Hematopoietic multipotent progenitor cell treated with erythropoietin and hydrocortisone succinate and interleukin-3 and kit ligand, for 15 days (in vitro differentiated cells): ENCODE data around the gene TMEM50B.
"Not testable (repeated sequence)": the region's sequence is repeated elsewhere in the genome, so short reads cannot be mapped to it uniquely, and the experiment has no call there.

Source experiments
- DNase-seq: peaks from one replicate; pipeline ENCODE4 v3.0.0-alpha.2; 2015; ENCODE audit warnings: low spot score

Gene TMEM50B

DNA sequence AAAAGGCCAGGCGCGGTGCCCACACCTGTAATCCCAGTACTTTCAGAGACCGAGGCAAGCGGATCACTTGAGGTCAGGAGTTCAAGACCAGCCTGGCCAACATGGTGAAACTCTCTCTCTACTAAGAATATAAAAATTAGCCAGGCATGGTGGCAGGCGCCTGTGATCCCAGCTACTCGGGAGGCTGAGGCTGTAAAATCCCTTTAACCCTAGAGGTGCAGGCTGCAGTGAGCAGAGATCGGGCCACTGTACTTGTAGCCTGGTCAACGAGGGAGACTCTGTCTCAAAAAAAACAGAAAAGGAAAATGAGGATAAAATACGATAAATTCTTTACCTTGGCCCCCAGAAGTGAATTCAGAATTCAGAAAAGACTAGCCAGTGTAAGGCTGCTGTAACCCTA is 1.6 kb downstream of the TMEM50B start:
- no peak for DNase-seq

DNA sequence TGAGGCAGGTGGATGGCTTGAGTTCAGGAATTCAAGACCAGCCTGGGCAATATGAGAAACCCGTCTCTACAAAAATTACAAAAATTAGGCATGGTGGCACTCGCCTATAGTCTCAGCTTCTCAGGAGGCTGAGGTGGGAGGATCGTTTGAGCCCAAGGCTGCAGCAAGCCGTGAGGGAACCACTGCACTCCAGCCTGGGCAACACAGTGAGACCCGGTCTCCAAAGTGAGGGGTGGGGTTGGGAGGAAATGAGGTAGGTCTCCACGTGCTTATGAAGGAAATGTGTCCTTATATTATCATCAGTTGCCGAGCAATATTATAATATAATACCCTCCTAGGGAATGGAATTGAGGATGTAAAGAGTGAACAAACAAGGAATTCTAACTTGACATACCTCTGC is 2.7 kb downstream of the TMEM50B start:
- DNase-seq: no peak

DNA sequence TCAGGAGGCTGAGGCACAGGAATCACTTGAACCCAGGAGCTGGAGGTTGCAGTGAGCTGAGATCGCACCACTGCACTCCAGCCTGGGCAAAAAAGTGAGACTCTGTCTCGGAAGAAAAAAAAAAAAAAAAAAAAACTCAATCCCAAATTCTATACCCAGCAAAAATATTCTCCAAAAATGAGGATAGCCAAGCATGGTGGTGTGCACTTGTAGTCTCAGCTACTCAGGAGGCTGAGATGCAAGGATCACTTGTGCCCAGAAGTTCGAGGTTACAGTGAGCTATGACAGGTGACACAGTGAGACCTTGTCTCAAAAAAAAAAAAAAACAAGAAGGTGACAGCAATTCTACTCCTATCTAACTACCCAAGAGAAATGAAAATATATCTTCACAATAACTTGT is 6.4 kb downstream of the TMEM50B start:
- no peak for DNase-seq

DNA sequence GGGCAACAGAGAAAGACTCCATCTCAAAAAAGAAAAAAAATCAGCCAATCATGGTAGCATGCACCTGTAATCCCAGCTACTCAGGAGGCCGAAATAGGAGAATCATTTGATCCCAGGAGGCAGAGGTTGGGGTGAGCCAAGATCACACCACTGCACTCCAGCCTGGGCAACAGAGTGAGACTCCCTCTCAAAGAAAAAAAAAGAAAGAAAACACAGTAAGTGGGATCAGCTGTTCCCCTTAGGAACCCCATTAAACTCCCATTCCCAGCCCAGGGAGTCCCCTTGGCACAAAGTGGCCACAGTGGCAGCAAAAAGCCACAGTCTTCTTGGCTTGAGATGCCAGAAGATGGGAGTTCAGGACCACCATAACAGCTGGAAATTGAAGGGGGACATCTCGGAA is 9.1 kb downstream of the TMEM50B start:
- no peak for DNase-seq

DNA sequence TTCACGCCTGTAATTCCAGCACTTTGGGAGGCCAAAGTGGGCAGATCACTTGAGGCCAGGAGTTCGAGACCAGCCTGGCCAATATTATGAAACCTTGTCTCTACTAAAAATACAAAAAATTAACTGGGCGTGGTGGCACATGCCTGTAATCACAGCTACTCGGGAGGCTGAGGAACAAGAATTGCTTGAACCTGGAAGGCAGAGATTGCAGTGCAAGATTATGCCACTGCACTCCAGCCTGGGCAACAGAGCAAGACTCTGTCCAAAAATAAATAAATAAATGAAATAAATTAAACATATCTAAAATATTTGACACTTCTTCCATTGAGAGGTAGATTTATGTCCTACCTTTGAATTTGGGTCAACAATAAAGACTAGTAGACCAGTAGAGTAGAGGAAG is 10.6 kb downstream of the TMEM50B start:
- DNase-seq: not testable (repeated sequence)

DNA sequence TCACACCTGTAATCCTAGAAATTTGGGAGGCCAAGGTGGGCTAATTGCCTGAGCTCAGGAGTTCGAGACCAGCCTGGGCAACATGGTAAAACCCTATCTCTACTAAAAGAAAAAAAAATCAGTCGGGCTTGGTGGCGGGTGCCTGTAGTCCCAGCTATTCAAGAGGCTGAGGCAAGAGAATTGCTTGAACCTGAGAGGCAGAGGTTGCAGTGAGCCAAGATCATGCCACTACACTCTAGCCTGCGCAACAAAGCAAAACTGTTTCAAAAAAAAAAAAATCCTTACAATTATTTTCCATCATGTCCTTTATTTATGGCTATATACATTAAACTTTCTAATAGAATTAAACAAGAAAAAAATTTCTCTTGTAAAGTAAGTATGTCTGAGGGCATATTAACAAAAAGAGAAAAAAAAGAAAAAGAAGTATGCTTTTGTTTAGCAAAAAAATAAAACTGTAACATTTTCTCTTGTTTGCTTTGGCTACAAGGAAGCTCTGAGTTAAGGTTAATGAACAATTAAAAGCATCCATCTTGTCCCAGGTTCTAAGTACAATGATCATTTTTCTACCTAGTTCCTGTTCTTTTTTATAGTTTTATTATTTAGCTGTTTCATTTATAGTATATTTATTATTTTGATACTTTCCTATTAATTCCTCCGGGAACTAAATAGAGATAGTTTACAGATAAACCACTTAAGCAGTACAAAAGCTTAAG is 18.1 kb downstream of the TMEM50B start:
- DNase-seq: no peak

DNA sequence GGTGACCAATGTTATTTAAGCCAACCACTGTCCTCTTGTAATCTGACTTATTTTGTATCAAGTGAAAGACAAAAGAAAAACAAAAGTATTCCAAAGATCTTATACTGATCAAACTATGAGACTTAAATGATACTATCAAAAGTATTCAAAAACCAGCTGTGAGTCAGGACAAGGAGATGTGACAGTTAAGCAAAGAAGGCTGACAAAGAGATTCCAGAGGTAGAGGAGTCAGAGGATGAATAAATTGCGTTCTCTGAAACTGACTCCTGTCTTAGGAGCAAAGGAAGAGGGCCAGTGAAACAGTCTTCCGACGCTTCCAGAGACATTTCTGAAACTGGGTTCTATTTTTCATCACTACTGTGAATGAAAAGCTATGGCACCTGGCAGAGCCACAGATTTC is 20.9 kb downstream of the TMEM50B start:
- DNase-seq: no peak

DNA sequence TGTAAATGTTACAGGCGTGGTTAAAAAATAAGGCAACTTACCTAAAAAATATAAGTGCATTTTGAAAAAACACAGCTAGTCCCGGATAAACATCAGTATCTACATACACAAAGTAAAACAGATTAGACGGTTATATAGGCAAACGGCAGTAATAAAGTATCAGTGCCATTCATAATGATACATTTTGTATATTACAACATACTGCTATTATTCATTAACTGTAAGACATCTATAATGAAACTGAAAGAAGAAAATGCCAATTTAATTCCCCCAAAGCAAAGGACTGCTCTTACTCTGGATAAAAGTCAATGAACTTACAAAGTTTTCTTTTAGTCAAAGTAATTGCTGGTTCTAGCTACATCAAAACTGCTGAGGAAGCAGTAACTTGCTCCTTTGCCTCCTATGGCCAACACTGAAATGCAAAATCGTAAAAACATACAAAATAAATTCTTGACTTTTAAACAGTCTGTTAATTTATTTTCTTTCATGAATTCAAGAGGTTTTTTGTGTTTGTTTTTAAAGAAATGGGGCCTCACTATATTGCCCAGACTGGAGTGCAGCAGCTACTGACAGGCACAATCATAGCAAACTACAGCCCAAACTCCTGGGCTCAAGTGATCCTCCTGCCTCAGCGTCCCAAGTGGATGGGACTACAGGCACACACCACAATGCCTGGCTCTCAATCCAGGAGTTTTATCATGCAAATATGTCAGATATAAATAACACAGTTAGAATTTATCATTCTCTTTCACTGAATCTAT is 23.9 kb downstream of the TMEM50B start:
- no peak for DNase-seq

DNA sequence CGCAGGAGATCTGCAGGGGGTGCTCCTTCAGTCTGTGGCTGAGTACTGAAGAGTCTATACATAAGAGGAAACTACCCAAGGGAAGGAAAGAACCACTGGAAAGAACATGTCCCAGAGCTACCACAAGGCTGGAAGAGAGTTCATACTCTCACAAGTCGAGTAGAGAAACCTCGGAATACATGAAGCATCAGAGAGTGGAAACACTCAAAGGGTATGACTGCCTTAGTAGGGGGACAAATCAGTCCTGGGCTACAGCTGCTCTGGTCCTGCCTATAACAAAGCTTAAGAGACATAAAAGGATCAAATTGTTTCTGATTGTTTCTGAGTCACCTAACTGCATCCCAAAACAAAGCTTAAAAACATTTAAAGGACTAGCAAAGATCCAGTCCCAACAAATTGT is 27.4 kb downstream of the TMEM50B start:
- no peak for DNase-seq

DNA sequence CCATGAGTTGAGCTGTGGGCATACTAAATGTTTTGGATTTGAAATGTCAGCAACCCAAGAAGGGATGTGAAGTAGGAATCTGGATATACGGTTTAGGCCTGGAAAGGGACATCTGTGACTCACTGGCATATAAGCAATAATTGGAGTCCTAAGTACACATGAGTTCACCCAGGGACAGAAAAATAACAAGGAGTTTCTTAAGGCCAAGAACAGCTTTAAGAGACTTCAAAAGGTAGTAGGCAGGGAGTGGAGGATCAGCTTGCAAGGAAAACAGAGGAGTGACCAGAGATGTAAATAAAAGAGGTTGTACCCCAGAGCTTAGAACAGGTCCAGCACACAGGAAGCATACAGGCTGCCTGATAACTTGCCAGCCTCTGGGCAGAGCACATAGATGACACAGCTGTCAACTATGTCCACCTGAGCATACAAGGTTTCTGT is 28.1 kb downstream of the TMEM50B start:
- no peak for DNase-seq

DNA sequence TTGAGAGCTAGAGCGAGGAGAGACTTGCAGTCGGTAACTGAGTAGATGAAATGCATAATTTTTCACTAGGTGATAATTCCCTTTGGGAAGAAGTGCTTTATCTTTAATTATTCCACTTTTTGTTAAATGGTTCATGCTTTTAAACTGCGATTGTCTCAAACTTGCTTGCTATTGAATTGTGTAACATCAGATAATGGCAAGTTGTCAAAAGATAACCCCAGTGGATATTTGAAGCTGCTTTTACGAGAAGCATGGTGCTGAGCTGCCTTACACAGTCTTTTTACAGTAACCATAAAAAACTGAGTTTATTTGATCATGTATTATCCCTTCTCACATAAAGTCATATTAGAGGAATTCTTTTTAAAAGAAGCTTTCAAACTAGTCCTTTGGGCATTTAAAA is 30.2 kb downstream of the TMEM50B start:
- no peak for DNase-seq

DNA sequence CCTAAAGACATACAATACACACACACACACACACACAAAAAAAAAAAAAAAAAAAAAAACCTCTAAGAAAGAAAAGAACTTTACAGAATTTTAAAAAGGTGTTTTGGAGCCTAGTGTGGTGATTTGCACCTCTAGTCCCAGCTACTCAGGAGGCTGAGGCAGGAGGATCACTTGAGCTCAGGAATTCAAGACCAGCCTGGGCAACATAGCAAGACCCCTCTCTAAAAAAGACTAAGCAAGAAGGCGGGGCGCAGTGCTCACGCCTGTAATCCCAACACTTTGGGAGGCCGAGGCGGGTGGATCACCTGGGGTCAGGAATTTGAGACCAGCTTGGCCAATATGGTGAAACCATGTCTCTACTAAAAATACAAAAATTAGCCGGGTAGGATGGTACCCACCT is 33.2 kb downstream of the TMEM50B start:
- DNase-seq: not testable (repeated sequence)

DNA sequence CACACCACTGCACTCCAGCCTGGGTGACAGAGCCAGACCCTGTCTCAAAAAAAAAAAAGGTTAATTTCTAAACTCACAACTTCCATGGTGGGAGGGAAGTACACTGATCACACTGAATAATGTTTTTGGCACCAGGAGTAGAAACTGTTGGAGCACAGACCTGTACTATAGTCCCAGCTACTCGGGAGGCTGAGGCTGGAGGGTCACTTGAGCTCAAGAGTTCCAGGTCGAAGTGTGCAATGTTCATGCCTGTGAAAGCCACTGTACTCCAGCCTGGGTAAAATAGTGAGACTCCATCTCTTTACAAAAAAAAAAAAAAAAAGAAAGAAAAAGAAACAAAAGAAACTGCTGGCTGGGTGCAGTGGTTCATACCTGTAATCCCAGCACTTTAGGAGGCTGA is 35.3 kb downstream of the TMEM50B start:
- DNase-seq: no peak

DNA sequence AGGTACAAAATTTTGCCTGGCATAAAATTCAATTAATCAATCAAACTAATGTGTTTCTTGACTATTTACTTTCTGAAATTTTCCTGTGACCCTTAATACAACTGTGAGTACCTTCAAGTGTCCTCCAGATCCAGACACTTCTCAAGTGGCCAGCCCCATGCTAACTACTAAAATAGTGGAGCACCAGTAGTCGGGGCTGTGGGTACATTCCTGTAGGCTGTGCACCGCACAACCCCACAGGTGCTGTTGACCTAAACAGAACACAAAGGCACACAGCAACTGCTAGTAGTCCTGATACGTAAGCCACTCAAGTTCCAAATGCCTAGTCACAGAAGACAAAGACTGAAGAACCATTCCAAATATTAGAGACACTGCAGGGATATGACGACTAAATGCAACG is 36.6 kb downstream of the TMEM50B start:
- no peak for DNase-seq

DNA sequence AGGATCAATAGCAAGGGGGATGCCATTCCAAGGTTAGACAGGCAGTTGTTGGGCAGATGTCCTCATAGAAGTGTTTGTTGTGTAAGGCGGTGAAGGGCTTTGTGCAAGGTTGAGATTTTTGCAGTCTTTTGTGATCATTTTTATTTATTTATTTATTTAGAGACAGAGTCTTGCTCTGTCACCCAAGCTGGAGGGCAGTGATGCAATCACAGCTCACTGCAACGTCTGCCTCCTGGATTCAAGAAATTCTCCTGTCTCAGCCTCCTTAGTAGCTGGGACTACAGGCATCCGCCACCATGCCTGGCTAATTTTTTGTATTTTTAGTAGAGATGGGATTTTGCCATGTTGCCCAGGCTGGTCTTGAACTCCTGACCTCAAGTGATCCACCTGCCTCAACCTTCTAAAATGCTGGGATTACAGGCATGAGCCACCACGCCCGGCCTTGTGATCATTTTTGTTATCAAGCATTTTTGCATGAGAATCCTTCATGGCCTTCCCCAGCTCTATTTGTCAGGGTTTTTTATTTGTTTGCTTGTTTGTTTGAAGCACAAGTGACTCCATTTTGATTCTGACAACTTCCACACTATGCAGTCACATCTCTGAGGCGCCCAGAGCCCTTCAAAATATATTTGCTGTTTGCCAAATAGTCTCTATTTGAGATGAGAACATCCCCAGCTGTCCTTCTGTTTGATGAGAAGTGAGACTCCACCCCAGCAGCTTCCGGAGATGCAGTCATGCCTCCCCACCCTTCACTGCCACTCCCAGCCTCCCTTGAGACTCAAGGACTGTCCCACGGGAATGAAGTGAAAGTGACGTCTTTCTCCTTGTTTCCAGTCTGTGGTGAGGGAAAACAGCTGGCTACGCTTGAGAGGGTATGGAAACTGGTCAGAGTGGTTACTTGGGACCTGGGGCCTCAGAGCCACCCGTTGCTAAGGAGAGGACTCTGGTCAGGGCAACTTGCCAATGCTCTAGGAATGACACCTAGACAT is 38.0 kb downstream of the TMEM50B start:
- no peak for DNase-seq

DNA sequence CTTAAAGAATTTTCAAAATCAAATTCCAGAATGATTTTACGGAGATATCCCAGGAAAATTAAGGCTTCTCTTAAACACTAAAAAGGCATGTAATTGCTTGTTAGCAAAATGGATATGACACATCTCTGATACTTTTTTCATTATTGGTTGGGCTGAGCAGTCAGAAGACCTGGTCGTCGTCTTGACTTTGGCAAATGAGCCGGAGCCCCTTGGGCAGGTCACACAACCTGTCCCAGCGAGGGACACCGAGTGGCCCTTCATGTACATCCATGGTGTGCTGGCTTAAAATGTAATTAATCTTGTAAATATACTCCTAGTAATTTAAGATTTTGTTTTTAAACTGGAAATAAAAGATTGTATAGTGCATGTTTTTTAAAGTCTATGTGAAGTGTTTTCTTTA is 42.6 kb downstream of the TMEM50B start:
- no peak for DNase-seq

DNA sequence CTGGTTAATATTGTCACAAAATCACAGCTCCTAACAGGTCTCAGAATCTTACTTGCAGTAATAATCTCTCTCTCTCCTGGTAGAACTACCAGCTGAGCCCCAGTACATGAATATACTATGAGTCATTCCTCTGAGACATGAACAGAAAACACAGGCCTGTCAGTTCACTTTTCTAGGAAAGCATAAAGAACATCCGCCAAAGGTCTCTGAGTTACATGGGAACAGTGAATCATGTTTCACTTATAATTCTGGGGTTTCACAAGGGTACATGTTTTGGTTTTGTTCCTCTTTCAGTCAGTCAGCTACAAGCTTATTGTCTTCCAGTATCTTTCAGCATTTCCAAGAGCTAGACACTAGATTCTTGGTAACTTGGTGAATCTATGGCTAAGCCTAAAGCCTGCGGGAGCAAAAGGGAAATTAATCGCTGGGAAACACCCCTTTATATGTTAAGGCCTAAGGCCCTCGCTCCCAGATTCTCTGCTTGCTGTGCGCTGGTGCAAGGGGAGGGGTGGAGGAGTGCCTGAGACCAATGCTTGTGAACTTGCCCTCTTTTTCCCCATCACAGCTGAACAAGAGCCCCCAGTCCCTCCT is 44.9 kb downstream of the TMEM50B start:
- DNase-seq: no peak

DNA sequence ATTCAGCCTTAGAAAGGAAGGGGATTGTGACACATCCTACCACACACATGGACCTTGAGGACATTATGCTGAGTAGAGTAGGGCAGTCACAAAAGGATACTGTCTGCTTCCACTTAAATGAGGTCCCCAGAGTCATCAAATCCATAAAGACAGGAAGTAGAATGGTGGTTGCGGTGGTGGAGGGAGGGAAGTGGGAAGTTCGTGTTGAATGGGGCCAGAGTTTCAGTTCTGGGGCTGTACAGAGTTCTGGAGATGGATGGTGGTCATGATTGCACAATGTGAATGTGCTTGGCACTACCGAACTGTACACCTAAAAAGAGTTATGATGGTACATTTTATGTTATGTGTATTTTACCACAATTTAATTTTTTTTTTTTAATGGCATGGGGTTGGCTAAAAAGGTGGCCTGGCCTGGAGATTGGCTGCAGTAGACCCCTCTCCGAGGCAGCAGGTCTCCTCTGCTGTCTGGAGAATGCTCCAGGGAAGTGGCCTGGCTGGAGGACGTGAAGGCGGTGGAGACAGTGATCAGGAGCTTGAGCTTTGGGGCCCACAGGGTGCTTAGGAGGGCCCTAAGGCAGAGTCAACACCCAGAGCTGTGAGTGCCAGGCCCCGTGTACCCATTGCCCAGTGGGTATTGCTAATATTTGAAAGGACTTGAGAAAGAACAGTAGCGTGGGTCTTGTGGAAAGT is 46.2 kb downstream of the TMEM50B start:
- DNase-seq: no peak

DNA sequence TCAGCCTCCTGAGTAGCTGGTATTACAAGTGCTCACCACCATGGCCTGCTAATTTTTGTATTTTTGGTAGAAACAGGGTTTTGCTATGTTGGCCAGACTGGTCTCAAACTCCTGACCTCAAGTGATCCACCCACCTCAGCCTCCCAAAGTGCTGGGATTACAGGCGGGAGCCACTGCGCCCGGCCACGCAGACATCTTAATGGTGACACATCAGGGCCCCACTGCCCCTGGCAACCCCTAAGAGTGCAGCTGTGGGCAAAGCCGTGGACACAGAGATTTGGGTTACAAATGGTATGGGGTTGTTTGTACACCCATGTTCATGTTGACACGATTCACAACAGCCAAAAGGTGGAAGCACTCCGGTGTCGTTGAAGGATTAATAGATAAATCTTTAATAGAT is 46.8 kb downstream of the TMEM50B start:
- DNase-seq: no peak

DNA sequence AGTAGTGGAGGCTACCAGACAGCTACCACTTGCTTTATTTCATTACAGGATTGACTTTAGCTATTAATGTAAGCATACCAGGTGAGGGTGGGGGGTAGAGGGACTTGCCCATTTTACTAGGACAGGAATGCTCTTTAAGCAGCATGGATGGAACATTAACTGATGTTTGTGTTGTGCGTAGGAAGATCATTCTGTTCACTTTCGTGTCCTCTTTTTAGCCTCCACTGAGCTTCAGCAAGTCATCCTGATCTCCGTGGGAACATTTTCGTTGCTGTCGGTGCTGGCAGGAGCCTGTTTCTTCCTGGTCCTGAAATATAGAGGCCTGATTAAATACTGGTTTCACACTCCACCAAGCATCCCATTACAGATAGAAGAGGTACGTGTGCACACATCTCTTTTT is 47.3 kb downstream of the TMEM50B start:
- DNase-seq: no peak

DNA sequence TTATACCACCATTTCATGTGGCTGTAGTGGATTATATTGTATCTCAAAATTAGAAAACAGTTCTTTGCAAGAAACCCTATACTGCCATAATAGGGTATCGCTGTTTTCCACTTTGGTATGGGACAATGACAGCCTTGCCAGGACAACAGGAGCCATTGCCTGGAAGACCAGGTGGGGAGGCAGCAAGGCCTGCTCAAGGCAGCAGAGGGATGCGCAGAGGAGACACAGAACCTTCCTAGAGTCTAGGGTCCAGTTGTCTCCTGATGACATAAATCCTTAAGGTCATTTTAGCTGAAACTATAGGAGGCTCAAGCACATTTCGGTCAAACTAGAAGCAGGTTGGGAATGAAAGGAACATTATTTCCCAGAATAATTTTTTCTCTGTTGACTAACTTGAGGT is 48.9 kb downstream of the TMEM50B start:
- no peak for DNase-seq

DNA sequence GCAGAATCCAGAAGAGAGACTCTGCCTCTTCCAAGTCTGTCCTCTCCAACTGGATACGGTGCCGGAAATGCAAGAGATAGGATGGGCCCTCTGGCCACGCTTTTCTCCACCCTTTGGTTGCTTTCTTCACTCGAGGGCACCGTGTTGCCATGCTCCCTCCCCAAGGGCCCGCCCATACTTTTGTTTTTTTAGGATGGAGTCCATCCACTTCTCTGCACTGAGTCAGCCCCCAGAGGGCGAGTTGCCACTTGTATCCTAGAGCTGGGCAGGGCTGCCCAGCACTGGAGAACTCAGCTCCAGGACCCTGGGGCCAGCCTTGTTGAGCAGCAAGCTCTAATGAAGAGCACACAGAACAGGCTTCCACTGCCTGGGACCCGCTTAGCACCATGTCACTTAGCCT is 51.1 kb downstream of the TMEM50B start:
- DNase-seq: no peak
